HG02623 (cell line): ENCODE measurements around the gene ASB16.
"Not testable (repeated sequence)": the region's sequence is repeated elsewhere in the genome, so short reads cannot be mapped to it uniquely, and the experiment has no call there.

Experiments used
- ATAC-seq: cut with Tn5 transposase; IDR thresholded peaks from one replicate; pipeline ENCODE4 v1.9.1; 2021; ENCODE audit warnings: moderate library complexity; ENCODE audit not compliant: unreplicated experiment

Gene ASB16, protein sequence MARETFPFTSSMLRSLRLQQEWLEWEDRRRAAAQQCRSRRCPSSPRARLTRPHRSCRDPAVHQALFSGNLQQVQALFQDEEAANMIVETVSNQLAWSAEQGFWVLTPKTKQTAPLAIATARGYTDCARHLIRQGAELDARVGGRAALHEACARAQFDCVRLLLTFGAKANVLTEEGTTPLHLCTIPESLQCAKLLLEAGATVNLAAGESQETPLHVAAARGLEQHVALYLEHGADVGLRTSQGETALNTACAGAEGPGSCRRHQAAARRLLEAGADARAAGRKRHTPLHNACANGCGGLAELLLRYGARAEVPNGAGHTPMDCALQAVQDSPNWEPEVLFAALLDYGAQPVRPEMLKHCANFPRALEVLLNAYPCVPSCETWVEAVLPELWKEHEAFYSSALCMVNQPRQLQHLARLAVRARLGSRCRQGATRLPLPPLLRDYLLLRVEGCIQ

DNA sequence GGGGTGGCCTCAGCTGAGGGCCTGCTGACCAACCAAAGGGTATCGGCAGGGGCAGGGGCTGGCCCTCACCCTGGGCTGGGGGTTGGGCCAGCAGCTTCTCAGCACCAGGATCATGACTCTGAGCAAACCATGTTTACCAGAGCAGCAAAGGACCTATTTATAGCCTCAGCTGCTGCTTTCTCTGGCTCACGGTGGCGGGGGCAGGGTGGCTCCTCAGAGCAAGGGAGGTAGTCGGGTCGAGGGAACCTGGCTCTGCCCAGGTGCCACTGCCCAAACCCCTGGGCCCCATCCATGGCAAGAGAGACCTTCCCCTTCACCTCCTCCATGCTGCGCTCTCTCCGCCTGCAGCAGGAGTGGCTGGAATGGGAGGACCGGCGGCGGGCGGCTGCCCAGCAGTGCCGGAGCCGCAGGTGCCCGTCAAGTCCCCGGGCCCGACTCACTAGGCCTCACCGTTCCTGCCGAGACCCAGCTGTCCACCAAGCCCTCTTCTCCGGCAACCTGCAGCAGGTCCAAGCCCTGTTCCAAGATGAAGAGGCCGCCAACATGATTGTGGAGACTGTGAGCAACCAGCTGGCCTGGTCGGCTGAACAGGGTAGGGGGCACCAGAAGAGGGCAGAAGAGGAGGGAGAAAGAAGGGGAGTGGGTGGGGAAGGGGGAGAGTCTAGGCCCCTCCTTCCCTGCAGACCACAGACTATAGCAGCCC lies at the start of gene ASB16:
ASB16 (plus strand) TSS at position 206 of the 703 bp plus-strand sequence; CDS start at position 292, 86 bp downstream.
- ATAC-seq, result no peak

DNA sequence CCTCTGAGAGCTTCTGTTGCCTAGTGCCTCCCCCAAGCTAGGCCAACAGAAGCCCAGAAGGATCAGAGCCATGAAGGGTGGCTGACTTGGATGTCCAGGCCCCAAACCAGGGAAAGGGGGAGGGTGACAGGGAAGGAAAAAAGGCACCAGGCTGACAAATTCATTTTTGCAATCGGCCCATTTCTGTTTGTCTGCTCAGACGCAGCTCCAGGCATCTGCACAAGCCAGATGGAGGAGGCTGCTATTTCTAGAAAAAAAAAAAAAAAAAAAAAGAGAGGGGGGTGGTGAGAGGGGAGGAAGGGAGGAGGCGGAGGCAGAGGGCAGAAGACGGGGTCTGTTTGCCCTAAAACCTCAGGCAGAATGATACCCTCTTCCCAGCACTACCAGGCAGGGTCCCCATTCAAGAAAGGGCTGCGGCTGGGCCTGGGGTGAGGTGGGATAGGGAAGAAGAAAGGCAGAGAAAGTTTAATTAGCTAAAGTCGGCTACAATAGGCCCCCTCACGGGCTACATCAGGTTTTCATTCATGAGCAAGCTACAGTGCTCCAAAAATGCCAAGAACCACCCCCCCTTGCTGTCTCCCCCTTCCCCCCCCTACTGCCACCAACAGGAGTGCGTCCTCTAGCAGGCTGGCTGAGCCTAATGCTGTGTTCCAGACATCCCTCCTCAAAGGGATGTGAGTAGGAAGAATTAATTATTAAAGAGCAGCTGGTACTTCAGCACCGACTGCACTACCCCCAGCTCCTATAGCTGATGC lies 49.5 kb upstream of the ASB16 start:
- ATAC-seq, result no peak

DNA sequence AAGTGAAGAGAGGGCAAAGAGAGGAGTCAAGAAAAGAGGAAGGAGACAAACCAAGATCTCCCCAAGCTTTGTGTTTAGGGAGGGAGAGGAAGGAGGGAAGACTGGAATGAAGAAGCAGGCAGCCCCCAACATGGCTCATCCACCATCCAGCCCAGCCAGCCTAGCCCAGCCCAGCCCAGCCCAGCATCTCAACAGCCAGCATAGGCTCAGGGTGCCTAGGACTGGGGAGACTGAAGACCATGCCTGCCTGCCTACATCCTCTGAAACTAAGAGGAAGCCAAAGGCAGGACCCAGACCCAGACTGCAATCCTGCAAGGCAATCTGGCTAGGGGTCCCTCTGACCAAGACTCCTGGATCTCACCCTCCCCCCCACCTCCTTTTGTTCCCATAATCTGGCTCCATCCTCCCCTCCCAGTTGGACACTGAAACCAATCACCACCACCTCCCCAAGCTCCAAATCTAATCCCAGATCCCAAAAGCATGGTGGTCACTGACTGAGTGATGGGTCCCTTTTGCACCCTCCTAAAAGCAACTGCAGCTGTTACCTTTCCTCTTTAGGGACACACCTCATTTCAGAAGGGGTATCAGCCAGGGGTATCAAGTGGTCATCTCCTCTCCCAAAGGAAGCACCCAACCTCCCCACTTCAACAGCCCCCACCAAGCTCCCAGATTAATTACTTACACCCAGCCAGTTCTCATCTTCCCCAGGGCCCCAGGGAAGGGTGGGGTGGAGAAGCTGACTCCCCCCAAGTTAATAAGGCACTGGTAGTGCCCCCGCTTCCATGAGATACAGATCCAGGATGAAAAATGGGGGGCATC lies 48.3 kb upstream of the ASB16 start:
- ATAC-seq, result no peak

DNA sequence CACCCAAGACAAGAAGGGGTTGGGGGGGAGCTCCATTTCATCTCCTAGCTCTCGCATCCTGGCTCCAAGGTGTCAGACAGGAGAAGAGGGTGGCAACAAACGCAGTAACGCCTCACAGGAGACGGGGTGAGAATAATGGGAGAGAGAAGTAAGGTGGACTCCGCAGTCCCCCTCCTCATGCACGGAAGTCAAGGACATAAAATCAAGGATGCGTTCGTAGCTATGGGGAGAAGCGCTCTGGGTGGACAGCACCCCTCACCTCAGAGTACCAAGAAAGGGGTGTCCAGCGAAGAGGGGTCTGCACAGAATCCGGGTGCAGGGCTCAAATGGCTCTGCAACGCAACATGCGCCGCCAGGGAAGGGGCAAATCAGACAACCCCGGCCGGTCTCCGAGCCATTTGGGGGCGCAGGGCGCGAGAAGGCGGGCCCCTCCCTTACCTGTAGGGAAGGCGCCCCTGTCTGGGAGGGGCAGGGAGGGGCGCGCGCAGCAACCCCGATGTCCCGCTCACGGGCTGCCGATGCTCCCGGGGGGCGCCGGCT lies 47.6 kb upstream of the ASB16 start:
- ATAC-seq, result no peak

DNA sequence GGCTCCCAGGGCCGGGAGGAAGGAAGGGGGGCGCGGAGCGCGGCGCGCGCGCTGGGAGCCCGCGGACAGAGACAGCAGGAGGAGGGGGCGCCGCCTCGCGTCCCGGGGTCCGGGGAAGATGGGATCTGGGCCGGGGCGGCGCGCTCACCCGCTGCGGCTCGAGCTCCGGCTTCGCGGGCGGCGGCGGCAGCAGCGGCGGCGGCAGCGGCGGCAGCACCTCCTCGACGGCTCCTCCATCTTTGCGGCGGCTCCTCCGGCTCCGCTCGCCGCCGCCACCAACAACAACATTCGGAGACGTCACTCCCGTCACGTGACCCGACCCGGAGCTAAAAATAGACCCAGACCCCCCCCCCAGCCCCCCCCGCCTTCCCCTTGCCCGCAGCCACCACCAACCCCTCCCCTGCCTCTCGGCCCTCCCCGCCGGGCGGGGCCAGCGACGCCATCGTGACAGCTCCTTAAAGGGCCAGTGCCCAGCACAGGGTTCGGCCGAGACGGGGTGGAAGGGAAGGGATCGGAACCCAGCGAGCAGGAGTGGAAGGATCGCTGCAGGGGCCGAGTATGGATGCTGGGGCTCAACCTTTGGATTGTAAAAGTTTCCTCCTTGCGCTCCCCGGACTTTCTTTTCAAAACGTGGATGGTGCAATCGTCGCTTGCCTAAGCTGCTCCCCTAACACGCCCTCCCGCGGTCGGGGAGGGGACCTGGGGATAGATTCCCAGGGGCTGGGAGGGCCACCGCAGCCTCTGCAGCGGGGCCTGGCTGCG lies 47.0 kb upstream of the ASB16 start, which contains the start of gene HDAC5:
HDAC5 (minus strand) TSS at position 286 of the 762 bp plus-strand sequence. CDS start 6,126 bp downstream, outside the sequence.
- peak; percentile 92 for ATAC-seq

DNA sequence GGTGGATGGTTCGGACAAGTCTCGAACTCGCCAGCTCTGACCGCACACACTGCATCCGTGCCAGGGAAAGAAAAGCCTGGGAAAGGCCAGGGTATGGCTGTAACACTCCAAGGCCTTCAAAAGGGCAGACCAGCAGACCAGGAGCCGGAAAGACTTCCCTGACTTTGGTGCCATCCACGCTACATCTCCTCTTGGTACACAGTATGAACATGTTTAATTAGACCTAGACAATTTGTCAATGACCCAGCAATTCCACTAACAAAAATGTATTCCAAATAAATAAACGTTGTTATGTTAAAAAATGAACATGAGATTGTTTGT lies 46.4 kb upstream of the ASB16 start:
- no peak for ATAC-seq

DNA sequence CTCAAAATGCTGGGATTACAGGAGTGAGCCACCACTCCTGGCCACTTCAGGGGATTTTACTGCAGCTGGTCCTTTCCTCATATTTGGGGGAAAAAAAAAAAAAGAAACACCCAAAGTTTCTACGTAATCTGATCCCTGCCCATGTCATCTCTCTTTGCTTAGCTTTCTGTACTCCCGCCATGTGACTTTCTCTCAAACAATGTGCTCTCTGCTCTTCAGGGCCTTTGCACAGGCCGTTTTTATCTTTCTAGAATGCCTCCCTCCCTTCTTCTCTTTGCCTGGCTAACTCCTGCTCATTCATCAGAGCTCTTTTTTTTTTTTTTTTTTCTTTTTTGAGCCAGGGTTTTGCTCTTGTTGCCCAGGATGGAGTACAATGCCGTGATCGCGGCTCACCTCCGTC lies 42.1 kb upstream of the ASB16 start:
- no peak for ATAC-seq

DNA sequence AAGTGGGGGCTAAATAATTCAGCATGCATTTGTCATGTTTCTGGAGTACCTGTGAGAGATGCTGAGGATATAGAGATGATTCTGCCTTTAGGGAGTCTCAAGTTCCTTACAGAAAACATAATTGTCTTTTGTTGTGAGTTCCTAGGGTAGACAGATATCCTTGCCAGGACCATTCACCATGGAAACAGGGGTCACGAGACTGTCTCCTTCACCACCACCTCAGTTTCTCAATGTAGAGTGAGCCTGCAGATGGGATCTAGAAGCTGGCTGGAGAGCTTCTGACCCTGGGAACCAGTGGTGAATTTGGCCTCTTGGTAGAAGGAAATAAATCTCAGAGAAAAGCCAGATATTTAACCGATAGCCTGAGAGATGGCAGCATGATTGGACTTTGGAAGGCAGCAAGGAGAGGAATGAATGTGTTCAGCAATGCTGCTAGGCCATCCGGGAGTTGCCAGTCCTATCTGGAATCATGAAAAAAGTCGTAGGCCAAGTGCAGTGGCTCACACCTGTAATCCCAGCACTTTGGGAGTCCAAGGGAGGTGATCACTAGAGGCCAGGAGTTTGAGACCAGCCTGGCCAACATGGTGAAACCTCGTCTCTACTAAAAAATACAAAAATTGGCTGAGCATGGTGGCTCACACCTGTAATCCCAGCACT lies 39.7 kb upstream of the ASB16 start:
- ATAC-seq, result no peak

DNA sequence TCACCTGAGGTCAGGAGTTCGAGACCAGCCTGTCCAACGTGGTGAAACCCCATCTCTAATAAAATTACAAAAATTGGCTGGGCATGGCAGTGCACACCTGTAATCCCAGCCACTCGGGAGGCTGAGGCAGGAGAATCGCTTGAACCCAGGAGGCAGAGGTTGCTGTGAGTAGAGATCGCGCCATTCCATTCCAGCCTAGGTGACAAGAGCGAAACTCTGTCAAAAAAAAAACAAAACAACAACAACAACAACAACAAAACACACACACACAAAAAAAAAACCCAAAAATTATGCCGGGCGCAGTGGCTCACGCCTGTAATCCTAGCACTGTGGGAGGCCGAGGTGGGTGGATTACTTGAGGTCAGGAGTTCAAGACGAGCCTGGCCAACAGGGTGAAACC lies 39.1 kb upstream of the ASB16 start:
- ATAC-seq, result not testable (repeated sequence)

DNA sequence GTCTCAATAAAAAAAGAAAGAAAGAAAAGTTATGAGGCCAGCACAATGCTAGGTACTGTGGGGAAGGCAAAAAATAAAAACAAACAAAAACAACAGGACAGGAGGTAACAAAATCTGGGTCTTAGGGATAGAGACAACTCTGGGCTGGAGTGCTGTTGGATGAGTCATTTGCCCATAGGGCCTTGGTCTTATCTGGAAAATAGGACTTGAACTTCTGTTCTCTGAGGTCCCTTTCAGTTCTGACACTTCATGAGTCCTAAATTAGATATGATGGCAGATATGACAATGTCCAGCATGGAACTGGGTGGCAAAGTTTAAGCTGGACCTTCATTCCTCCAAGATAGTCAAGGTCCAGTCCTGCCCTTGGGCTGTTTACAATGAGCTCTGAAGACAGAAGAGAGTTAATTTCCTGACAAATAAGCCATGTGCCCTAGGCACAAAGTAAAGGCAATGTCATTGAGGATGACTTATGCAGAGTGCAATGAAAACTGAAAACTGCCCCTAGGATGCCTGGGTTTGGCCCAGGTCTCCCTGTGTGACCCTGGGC lies 38.2 kb upstream of the ASB16 start:
- ATAC-seq, result no peak

DNA sequence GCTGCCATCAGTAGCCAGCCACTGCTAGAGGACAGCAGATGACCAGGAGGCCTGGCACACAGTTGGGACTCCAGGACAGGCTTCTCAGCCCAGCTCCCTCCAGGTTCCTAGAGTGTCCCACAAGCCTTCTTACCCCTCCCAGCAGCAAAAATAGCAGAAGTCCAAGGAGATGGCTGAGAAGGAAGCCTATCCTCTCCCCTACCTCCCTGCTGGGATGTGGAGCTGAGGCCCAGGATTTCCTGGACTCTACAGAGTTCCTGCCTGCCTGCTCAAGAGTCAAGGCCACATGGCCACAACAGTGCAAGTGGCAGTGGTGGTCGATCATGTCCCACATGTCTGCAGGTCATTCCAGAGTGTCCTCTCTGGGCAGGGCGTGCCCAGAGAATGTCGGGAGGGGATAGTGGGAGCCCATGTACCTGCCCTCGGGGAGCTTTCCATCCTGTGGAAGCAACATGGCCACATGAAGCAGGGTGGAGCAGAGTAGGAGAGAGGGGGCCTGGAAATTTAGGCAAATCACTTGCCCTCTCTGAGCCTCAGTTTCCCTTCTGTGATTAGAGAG lies 36.5 kb upstream of the ASB16 start:
- no peak for ATAC-seq

DNA sequence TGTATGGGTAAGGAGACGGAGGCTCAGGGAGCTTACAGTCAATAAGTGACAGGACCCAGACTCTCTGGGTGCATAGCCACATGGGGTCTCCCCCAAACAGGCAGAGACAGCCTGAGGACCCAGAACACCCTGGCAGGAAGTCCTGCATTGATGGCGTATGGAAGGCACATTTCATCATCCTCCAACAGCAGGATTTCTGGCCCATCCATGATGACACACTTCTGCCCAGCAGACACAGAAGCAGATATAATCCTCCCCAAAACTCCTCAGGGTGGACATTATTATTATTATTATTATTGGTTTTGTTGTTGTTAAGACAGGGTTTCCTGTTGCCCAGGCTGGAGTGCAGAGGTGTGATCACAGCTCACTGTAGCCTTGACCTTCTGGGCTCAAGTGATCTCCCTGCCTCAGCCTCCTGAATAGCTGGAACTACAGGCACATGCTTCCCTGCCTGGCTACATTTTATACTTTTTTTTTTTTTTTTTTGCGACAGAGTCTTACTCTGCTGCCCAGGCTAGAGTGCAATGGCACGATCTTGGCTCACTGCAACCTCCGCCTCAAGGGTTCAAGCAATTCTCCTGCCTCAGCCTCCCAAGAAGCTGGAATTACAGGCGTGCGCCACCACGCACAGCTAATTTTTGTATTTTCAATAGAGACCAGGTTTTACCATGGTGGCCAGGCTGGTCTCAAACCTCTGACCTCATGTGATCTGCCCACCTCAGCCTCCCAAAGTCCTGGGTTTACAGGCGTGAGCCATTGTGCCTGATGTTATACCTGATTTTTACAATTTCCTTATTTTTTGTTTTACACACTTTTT lies 35.5 kb upstream of the ASB16 start:
- ATAC-seq, result no peak

DNA sequence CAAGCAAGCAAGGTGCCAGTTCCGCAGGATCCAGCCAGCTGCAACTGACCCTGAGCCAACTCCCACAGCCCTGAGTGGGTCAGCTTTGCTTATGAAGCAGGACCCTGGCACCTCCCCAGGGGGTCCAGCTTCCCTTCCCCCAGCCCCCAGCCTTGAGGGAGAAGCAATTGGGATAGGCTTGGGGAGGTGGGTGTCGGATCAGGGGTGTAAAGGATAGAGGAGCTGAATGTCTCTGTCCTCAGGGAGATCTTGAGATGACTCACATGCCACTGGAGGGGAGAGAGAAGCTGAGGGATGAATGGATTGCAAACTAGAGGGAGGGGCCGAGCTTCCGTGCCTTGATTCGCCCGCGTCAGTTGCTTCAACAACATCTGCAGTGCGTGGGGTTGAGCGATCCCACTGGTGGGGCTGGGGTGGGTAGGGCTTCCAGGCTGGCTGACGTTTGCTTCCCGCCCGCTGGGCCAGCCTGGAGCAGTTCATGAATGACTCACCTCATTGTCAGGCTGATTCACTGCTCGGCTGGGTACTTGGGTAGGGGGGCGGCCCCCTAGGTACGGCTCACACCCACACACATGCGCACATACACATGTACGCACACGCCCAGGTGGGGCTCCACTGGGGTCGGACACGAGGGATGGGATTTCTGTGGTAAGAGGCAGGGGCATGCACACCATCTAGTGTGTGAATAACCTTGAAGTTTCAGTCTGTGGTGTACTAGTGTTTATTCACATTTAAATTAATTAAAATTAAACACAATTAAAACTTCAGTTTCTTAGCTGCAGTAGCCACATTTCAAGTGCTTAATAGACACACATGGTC lies 32.4 kb upstream of the ASB16 start:
- ATAC-seq, result no peak

DNA sequence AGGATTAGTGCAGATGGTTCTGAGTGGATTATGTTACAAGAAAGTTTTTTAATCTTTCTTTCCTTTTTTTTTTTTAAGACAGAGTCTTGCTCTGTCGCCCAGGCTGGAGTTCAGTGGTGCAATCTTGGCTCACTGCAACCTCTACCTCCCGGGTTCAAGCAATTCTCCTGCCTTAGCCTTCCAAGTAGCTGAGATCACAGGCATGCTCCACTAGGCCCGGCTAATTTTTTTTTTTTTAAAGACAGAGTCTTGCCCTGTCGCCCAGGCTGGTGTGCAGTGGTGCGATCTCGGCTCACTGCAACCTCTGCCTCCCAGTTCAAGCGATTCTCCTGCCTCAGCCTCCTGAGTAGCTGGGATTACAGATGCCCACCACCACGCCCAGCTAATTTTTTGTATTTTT lies 26.6 kb upstream of the ASB16 start:
- ATAC-seq, result not testable (repeated sequence)

DNA sequence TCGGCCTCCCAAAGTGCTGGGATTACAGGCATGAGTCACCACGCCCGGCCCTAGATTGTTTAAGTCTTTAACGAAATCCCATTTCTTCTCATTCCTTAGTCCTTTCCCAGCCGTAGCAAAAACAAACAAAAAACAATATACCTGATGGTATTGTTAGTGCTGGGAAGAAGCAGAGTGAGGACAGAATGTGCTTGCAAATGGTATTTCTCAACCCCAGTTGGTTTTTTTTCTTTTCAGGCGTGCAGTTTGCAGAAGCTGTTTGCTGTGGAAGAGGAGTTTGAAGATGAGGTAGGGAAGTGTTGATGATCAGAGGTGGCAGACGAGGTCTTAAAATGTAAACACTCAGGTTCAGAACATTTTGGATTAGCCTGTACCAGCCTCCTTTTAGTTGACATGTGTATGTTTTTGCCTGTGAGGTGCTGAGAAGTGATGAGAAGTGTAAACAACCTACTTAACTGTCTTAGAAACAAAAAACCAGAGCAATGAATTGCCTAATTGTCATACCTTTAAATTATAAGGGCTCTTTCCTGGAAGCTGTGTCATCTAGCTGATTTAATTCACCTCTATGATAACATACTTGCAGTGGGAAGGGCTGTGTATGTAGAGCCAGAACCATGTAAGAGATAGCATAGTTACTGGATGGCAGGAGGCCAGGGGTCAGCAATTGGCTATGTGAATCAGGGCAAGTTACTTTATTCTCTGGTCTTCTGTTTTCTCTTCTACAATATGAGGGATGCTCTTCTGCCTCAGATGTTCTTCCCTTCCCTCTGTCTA lies 25.4 kb upstream of the ASB16 start:
- ATAC-seq, result no peak
